WI38 (cell line): Measurements from ENCODE around the gene CACNG6.

Source experiments
- H3K4me3 ChIP-seq: 2 replicates; pipeline ENCODE4 v1.5.1; 2011; ENCODE audit warnings: low read depth, mild to moderate bottlenecking, control low read depth, low read length
- CTCF ChIP-seq: IDR thresholded peaks from 2 replicates; pipeline ENCODE4 v1.5.1; 2012; ENCODE audit warnings: low read depth, mild to moderate bottlenecking, control low read depth, low read length

CACNG6 gene

GRCh38 chr19:53999694-54000093 is 8.3 kb downstream of the CACNG6 start:
- no peak overlapping the region for H3K4me3 ChIP-seq

GRCh38 chr19:54001496-54001895 is 10.1 kb downstream of the CACNG6 start:
- no peak overlapping the region for H3K4me3 ChIP-seq

More at GRCh38 chr19:53999694-54000093, 8.3 kb downstream of the CACNG6 start:
- TF ChIP-seq CTCF, result no peak

DNA sequence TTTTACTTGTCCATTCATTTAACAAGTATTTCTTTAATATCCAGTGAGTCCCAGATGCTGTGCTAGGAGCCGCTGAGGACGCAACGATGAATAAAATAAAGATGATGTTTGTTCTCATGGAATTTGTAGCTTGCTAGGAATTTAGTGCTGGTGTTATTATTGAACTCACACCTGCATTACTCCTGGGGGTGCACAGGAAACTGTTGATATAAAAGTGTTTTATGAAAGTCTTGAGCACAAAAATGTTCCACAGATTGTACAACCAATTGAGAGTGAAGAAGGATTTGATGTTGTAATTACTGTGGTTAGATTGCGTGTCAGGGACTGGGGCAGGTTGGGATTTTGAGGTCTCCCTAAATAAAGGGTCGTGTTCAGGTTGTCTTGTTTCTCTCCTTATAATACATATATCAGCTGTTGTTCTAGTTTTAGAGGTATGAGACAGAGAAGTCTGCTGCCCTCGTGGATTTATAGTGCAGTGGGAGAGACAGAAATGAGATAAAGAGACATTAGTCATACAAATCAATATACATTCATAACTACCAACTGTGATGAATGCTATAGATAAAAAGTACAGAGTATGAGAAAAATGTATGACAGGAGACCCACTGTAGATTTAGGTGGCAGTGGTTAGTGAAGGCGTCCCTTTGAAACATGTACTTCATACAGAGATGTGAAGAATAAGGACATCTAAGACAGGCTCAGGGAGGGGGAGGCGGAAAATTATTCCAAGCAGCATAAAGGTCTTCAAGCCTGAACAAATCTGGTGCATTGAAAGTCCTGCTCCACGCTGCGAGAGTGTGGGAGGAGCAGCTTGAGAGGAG is 11.3 kb downstream of the CACNG6 start:
- no peak for TF ChIP-seq CTCF
- H3K4me3 ChIP-seq, result no peak overlapping the region

More at GRCh38 chr19:54001496-54001895, 10.1 kb downstream of the CACNG6 start:
- TF ChIP-seq CTCF, result no peak

DNA sequence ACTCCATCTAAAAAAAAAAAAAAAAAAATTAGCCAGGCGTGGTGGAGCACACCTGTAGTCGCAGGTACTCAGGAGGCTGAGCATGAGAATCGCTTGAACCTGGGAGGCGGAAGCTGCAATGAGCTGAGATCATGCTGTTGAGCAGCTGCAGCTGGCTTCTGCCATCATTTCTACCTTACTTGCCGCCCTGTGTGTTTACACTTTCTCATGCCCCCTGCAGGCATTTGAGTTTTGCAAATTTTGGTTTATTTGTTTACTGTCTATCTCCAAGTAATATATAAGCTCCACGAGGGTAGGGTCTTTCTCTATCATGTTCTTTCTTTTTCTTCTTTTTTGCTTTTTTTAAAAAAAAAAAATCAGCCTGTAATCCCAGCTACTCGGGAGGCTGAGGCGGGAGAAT is 18.0 kb downstream of the CACNG6 start:
- TF ChIP-seq CTCF, result no peak
- no peak overlapping the region for H3K4me3 ChIP-seq

GRCh38 chr19:54010474-54010873 is 19.0 kb downstream of the CACNG6 start:
- no peak overlapping the region for H3K4me3 ChIP-seq
- TF ChIP-seq CTCF, result no peak

GRCh38 chr19:54011507-54012211 is 20.2 kb downstream of the CACNG6 start:
- no peak for TF ChIP-seq CTCF
- H3K4me3 ChIP-seq, result no peak overlapping the region

GRCh38 chr19:54013866-54014265 is 22.4 kb downstream of the CACNG6 start:
- no peak overlapping the region for H3K4me3 ChIP-seq
- no peak for TF ChIP-seq CTCF
